Lung microvascular endothelial cell (primary cell): ENCODE data around the gene KRT16. TPM values are rescaled to one million over a fixed set of nuclear protein-coding genes. Genes with fewer than 3 reads are reported as not detected.
A peak's percentile ranks its signal among the peaks of the same experiment; 100 is the strongest.
"Not testable (repeated sequence)": the region's sequence is repeated elsewhere in the genome, so short reads cannot be mapped to it uniquely, and the experiment has no call there.

Experiments used
- DNase-seq, 2 donors: peaks; one replicate each; pipeline versions ENCODE4 v3.0.0 to v3.0.0-alpha.2; 2010; ENCODE audit warnings: low read depth in 2 of 2
- total RNA-seq: library from RNA; depleted of rRNA; stranded (reverse); fragments of >200 nt; gene quantifications from 2 replicates; pipeline ENCODE4 v1.2.1, GENCODE V29; 2014

KRT16 gene
- not detected in 2 replicates for total RNA-seq

DNA sequence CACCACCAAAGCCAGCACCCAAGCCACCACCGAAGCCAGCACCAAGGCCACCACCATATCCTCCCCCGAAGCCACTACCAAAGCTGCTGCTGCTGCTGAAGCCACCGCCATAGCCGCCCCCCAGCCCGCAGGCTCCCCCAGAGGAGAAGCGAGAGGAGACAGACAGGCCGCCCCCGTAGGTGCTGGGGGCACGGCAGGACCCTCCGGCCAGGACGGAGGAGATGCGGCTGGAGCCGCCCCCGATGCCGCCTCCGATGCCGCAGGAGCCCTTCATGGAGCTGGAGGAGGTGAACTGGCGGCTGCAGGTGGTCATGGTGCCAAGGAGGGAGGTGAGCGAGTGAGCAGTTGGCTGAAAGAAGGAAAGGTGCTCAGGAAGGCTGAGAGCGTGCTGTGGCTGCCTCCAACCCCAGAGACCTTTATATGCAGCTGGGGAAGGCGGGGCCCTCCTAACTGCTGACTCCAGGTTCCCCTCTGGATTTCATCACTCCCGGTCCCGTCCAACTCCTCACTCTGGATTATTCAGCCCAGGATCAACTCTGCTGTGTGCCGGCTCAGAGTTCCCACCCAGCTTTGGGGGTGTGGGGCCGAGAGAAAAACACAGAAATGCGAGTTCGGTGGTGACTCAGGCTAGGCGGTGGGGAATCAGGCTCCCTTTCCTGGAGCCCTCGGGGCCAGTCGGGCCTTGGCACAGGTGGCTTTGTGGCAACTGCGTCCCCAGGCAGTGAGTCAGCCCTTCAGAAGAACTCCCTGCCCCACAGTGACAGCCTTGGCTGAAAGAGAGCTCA lies at the start of gene KRT16:
KRT16 (minus strand) TSS at position 392 of the 785 bp plus-strand sequence; CDS start at position 313, 79 bp downstream.
- DNase-seq: not testable (repeated sequence)

GRCh38 chr17:41660221-41660711 lies 47.7 kb upstream of the KRT16 start:
- no peak for DNase-seq

DNA sequence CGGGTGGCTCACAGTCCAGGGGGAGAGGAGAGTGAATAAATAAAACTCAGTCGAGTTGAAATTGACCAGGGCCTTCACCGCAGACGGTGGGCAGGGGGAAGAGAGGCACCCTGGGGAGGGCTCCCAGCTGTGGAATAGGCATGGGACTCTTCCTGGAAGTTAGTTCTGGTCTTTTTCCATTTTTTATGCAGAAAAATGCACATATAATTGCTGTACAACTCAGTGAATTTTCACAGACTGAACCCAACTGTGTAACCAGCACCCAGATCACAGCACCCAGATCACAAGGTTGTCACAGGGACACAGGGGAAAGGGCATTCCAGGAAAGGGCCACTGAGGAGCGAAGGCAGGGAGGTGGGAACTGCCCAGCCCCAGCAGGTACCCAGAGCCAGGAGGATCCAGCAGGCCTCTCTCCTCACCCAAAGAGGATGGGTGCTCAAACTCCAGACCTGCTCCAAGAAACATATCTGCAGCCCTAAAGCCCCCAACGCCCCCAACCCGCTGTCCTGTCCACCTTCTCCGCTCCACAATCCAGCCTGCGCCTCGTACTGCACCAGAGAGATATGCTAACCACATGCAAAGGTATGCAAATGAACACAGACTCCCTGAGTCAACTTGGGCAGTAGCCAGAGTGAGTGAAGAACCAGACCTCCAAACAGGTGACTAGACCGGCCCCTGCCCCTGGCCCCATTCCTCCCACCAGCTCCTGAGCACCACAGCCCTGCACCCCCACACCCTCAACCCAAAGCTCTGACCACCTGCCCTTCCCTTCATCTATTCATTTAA lies 47.1 kb upstream of the KRT16 start:
- no peak for DNase-seq

DNA sequence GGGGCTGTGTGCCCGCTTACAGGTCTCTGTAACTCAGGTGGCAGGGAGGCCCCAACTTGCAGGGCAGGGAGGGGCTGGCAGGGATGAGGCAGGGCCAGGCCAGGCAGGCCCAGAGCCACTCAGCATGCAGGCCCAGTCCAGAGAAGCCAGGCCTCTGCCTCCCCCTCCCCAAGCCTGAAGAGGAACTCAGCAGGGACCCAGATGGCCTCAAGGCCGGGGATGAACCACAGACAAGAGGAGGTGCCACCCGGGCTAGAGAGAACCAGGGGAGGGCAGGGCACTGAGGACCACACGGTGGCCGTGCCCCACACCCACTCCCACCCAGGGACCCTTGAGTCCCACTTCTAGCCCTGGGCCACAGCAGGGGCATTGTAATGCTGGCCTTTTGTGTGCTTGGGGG lies 46.3 kb upstream of the KRT16 start:
- DNase-seq: no peak

DNA sequence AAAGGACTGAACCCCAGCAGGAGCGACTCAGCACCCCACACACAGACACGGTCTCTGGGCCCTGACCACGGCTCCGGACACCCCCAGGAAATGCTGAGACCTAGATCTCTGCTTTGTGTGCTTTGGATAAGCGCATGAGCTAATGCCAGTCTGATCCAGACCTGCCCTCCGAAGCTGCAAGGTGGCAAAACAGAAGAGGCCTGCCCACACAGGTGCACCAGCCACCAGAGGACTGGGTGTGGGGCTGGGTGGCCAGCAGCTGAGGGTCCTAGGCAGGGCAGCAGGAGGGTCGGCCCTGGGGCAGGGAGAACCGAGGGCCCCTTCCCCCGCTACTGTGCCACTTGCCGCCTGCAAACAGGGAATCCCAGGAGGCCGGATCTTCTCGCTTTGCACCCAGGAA lies 45.4 kb upstream of the KRT16 start:
- no peak for DNase-seq

DNA sequence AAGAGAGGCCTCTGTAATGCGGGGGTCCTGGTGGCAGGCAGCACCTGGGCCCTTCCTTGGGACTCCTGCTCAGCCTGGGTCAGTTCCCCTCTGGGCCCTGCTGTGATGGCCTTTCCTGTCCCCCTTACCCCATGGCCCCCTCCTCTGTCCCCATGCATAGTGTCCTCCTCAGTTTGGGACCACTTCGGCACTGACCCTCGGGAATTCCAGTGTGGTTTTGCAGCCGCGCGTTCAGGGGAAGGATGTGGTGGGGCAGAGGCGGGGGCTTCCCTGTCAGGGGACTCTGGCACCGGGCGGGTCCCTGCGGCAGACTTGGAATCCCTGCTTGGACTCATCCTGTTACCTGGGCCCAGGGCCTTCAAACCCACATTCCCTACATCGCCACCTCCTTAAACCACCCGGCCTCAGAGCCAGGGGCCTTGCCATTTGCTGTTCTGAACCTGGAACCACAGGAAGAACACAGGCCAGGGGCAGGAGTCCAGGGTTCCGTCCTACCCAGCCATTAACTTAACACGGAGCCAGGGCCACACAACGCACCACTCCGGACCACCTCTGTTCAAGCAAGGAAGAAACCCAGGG lies 44.7 kb upstream of the KRT16 start:
- DNase-seq: no peak

DNA sequence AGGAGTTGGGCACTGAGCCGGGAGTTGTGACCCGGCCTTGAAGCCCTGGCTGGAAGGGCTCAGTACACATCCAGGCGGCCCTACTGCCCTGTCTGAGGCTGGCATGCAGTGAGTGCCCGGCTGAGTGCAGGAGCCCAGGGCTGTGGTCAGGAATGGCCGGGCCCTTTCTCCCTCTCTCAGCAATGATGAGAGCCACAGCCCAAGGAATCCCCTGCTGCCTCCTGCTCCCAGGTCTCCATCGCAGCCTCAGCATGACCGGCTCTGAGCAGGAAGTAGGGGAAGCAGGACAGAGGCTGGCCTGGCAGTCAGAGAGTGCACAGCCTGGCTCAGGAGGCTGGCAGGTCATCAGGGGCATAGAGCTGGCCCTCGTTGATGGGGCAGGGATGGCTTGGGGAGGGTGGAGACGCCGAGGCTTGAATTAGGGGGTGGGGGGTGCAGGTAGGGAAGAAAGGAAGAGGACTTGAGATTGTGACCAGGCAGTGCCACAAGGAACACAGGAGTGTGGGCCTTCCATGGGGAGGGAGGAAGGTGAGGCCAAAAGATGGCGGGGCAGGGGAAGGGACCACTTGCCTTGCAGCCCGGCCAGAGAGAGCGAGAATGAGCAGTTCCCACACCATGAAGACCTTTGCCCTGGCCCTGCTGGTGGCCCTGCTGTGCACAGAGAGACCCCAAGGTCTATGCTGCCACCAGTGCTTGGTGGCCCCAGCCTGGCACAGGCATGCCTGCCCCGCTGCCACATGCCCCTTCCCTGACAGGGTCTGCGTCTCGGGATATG lies 43.9 kb upstream of the KRT16 start:
- no peak for DNase-seq

DNA sequence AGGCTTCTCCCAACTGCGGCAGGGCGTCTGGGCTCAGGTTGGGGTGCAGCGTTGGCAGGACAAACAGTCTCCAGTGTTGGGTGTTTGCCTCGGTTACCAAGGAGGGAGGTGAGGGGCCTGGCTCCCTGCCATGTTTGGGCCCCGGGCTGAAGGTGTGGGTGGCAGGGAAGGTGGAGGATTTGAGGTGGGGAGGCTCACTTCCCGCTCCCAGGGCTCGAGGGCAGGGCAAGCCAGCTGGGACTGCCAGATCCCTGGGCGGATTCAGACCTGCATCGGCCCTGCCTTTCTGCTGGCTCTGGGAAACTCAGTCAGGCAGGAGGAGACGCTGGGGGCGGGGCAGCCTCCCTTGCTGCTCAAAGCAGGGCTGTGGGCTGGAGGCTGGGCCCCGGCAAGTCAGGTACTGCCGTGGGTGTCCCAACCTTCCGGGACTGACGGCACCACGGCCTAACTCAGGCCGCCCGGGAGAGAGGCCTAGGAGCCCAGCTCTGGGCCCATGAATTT lies 43.1 kb upstream of the KRT16 start:
- no peak for DNase-seq

DNA sequence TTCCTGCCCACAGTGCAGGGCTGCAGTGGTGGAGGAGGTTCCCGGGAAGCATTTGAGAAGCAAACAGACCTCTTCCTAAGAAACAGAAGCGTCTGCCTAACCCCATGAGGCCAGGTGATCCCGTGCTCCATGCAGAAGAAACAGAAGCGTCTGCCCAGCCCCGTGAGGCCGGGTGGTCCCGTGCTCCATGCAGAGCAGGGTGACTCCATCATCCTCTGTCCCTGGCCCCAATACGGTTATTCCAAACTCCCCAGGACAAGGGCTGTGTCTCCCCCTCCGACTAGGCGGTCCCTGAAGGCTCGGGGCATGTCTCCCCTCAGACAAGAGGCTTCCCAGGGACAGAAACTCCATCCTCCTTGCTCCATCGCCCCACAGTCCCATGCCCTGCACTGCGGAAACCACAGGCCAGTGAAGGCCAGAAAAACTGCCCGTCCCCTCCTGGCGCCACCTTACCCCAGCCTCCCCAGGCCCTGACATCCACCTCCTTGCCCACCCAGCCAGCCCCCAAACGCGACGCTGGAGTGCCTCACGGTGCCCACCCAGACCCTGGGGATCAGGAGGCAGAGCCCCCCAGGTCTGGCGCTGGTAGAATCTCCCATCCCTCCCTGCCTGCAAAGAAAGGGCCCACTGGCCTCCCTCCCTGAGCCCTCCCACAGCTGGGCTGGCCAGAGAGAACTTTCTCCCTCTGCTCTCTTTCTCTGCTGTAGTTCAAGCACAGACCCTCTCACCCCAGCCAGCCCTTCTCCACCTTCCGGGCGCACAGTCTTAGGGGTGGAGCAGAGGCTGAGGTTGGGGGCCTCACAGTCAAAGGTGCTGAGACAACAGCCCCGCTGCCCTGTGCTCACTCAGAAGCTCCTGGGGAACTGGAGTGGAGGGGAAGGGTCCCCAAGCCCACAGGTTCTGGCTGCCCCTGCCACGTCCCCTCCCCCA lies 42.4 kb upstream of the KRT16 start:
- no peak for DNase-seq

- DNase-seq: no peak
These were observed 41.5 kb upstream of the KRT16 start for GRCh38 chr17:41653892-41654677.

- no peak for DNase-seq
These were observed 40.9 kb upstream of the KRT16 start for GRCh38 chr17:41653421-41653820.

DNA sequence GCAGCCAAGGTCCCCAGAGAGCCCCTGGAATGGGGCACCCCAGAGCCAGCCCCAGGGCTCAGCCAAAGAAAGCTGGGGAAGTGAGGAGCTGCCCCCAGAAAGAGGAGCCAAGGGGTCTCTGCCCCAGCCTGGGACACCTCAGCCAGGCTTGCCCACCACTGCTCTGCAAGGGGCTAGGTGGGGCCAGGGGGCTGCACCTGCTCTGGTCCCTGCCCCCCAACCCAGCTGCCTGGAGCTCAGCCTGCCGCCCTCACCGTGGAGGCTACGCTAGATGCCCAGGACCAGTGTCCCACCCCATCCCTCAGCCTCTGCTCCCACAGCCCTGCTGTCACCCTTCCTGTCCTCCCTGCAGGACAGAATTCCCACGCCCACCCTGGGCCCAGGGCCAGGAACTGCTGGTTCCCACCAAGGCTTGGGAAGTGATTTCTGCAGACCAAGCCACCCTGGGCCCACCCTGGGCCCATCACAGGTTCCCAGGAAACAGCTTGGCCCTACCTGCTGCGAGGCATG lies 39.9 kb upstream of the KRT16 start:
- no peak for DNase-seq

- DNase-seq: no peak
These were observed 39.3 kb upstream of the KRT16 start for GRCh38 chr17:41651625-41652460.

DNA sequence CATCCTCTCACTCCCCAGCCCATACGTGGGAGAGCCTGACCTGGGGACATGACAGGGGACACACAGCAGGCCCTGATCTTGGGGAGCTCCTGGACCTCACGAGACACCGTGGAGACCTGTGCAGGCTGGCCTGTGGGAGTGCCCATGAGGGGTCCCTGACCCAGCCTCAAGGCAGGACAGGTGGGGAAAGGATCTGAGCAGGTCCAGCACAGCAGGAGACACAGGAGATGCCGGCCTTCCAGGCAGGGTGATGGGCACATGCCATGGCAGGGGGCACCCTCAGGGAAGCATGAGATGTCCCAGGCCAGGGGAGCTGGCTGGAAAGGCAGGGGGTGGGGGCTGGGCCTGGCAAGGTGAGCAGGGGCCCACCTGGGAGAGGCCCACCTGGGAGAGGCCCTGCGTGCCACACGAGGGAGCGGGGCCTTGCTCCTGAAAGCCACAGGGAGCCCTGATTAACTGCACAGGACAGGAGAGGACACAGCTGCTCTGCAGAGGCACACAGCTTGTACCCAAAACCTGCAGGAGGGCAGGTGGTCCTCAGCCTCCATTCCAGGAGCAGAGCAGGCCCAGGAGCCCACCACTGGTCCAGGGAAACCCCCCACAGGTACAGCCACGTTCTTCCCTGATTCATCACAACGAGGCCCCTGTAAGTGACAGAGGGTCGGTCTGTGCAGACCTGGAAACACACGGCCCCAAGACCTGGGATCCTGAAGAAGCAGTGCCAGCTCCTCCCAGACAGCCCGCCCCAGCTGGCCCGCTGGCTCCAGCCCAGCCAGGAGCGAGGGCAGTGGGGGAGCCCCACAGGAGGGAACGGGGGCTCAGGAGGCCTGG lies 38.4 kb upstream of the KRT16 start:
- DNase-seq: no peak

GRCh38 chr17:41649923-41650519 lies 37.5 kb upstream of the KRT16 start:
- DNase-seq: no peak

DNA sequence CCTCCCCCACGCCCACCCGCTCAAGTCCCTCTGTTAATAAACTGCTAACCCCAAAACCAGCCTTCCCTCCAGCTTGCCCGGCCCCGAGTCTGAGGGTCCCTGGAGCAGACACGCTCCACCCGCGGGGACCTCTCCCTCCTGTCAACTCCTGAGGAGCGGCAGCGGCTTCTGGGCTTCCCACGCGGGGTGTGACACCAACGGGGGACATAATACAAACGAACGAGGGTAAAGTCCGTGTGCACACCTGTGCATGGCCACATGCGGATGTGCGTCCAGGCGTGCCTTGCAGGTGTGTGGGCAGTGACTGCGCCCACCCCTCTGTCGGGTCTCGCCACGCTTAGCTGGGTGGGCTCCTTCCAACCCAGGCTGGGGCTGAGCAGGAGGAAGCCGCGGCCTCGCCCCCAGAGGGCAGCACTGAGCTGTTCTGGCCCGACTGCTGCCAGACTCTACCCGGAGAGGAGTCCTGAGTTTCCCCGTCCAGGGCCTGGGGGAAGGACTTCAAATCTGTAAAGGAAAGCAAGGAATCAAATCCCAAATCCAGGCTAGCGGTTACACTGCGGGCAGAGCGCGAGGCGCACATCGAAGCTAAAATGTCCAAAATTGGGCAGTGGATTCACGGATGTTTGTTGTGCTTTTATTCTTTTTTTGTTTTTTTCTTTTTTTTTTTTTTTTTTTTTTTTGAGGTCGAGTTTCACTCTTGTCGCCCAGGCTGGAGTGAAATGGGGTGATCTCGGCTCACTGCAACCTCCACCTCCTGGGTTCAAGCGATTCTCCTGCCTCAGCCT lies 36.0 kb upstream of the KRT16 start:
- DNase-seq: peak; percentile 73 to 84
